UCSD-AML1 (cell line): Measurements from ENCODE around the gene ERBB4.

ENCODE experiments used
- DNase-seq: peaks from one replicate; lab custom pipeline; 2025; ENCODE audit not compliant: unreplicated experiment; lab: John Stamatoyannopoulos, UW

ERBB4 gene

GRCh38 chr2:211439011-211439410 is 1099.6 kb downstream of the ERBB4 start:
- DNase-seq = no peak

- no peak for DNase-seq
These were observed 1101.2 kb downstream of the ERBB4 start for GRCh38 chr2:211437396-211437795.

- DNase-seq = no peak
These were observed 1102.4 kb downstream of the ERBB4 start for GRCh38 chr2:211436182-211436581.

GRCh38 chr2:211435331-211435730 is 1103.3 kb downstream of the ERBB4 start:
- DNase-seq = no peak

- no peak for DNase-seq
These were observed 1103.8 kb downstream of the ERBB4 start for GRCh38 chr2:211434773-211435172.

GRCh38 chr2:211429256-211429920 is 1109.2 kb downstream of the ERBB4 start:
- no peak for DNase-seq

GRCh38 chr2:211426240-211426639 is 1112.4 kb downstream of the ERBB4 start:
- DNase-seq = no peak

GRCh38 chr2:211423018-211423417 is 1115.6 kb downstream of the ERBB4 start:
- no peak for DNase-seq

GRCh38 chr2:211417544-211417943 is 1121.1 kb downstream of the ERBB4 start:
- DNase-seq = no peak

- no peak for DNase-seq
These were observed 1122.2 kb downstream of the ERBB4 start for GRCh38 chr2:211416373-211416772.

GRCh38 chr2:211413746-211414145 is 1124.9 kb downstream of the ERBB4 start:
- DNase-seq = no peak

GRCh38 chr2:211408483-211408891 is 1130.1 kb downstream of the ERBB4 start:
- no peak for DNase-seq

- no peak for DNase-seq
These were observed 1131.5 kb downstream of the ERBB4 start for GRCh38 chr2:211407076-211407475.

GRCh38 chr2:211405036-211405435 is 1133.6 kb downstream of the ERBB4 start:
- no peak for DNase-seq

- no peak for DNase-seq
These were observed 1134.5 kb downstream of the ERBB4 start for GRCh38 chr2:211404098-211404497.

GRCh38 chr2:211401328-211401727 is 1137.3 kb downstream of the ERBB4 start:
- no peak for DNase-seq

- no peak for DNase-seq
These were observed 1140.8 kb downstream of the ERBB4 start for GRCh38 chr2:211397764-211398163.

- no peak for DNase-seq
These were observed 1141.8 kb downstream of the ERBB4 start for GRCh38 chr2:211396815-211397214.

- no peak for DNase-seq
These were observed 1147.4 kb downstream of the ERBB4 start for GRCh38 chr2:211391189-211391567.

- no peak for DNase-seq
These were observed 1147.9 kb downstream of the ERBB4 start for GRCh38 chr2:211390536-211391188.

- DNase-seq = no peak
These were observed 1150.9 kb downstream of the ERBB4 start for GRCh38 chr2:211387734-211388133.

GRCh38 chr2:211380041-211380440 is 1158.6 kb downstream of the ERBB4 start:
- DNase-seq = no peak

- no peak for DNase-seq
These were observed 1162.2 kb downstream of the ERBB4 start for GRCh38 chr2:211376410-211376809.
